GM21717 (cell line): ENCODE results near the gene ERI3.

Experiments
- ATAC-seq: cut with Tn5 transposase; IDR thresholded peaks from one replicate; pipeline ENCODE4 v1.9.1; 2021; ENCODE audit warnings: mild to moderate bottlenecking, moderate library complexity; ENCODE audit not compliant: unreplicated experiment

ERI3 gene

GRCh38 chr1:44239961-44240371, 115.1 kb downstream of the ERI3 start:
- ATAC-seq: no peak

- ATAC-seq: no peak
These were observed 115.6 kb downstream of the ERI3 start for GRCh38 chr1:44239331-44239960.

- no peak for ATAC-seq
These were observed 116.4 kb downstream of the ERI3 start for GRCh38 chr1:44238660-44239059.

- ATAC-seq: no peak
These were observed 117.2 kb downstream of the ERI3 start for GRCh38 chr1:44237721-44238457.

- no peak for ATAC-seq
These were observed 118.4 kb downstream of the ERI3 start for GRCh38 chr1:44236490-44237272.

GRCh38 chr1:44235808-44236207, 119.2 kb downstream of the ERI3 start:
- ATAC-seq: no peak

GRCh38 chr1:44233593-44233992, 121.5 kb downstream of the ERI3 start:
- no peak for ATAC-seq

- no peak for ATAC-seq
These were observed 124.3 kb downstream of the ERI3 start for GRCh38 chr1:44230796-44231195.

- ATAC-seq: no peak
These were observed 125.5 kb downstream of the ERI3 start for GRCh38 chr1:44229435-44230167.

- ATAC-seq: no peak
These were observed 126.8 kb downstream of the ERI3 start for GRCh38 chr1:44228218-44228617.

- ATAC-seq: no peak
These were observed 127.8 kb downstream of the ERI3 start for GRCh38 chr1:44227211-44227610.

GRCh38 chr1:44225761-44226160, 129.3 kb downstream of the ERI3 start:
- ATAC-seq: no peak

- ATAC-seq: no peak
These were observed 131.9 kb downstream of the ERI3 start for GRCh38 chr1:44223187-44223610.

- no peak for ATAC-seq
These were observed 132.5 kb downstream of the ERI3 start for GRCh38 chr1:44222397-44223186.

- ATAC-seq: no peak
These were observed 133.3 kb downstream of the ERI3 start for GRCh38 chr1:44221769-44222168.

- ATAC-seq: no peak
These were observed 134.3 kb downstream of the ERI3 start for GRCh38 chr1:44220755-44221154.

- ATAC-seq: no peak
These were observed 134.9 kb downstream of the ERI3 start for GRCh38 chr1:44220001-44220751.

GRCh38 chr1:44219301-44219626, 135.8 kb downstream of the ERI3 start:
- no peak for ATAC-seq

GRCh38 chr1:44218503-44219300, 136.4 kb downstream of the ERI3 start:
- ATAC-seq: no peak
